Activated effector memory CD4-positive, alpha-beta T cell treated with Interleukin-2 at 50 U/mL for 16 hours (primary cell): Measurements from ENCODE around the gene ARHGAP6.
"Not testable (repeated sequence)": the region's sequence is repeated elsewhere in the genome, so short reads cannot be mapped to it uniquely, and the experiment has no call there.

Experiments used
- DNase-seq: peaks from one replicate; pipeline ENCODE4 v3.0.0-alpha.2; 2020

Gene ARHGAP6

GRCh38 chrX:11509786-11510185 is 155.9 kb downstream of the ARHGAP6 start:
- DNase-seq = no peak

- no peak for DNase-seq
Observed at GRCh38 chrX:11504234-11504633, 161.5 kb downstream of the ARHGAP6 start.

- DNase-seq = no peak
Observed at GRCh38 chrX:11499076-11500044, 166.4 kb downstream of the ARHGAP6 start.

GRCh38 chrX:11491375-11491774 is 174.3 kb downstream of the ARHGAP6 start:
- DNase-seq = not testable (repeated sequence)

- DNase-seq = no peak
Observed at GRCh38 chrX:11484290-11484689, 181.4 kb downstream of the ARHGAP6 start.

- DNase-seq = no peak
Observed at GRCh38 chrX:11481035-11481434, 184.7 kb downstream of the ARHGAP6 start.

- no peak for DNase-seq
Observed at GRCh38 chrX:11480626-11481025, 185.1 kb downstream of the ARHGAP6 start.

GRCh38 chrX:11478911-11479310 is 186.8 kb downstream of the ARHGAP6 start:
- DNase-seq = no peak

- DNase-seq = no peak
Observed at GRCh38 chrX:11478026-11478425, 187.7 kb downstream of the ARHGAP6 start.

- DNase-seq = no peak
Observed at GRCh38 chrX:11474576-11474975, 191.1 kb downstream of the ARHGAP6 start.

- DNase-seq = no peak
Observed at GRCh38 chrX:11474021-11474420, 191.7 kb downstream of the ARHGAP6 start.

GRCh38 chrX:11472879-11473278 is 192.8 kb downstream of the ARHGAP6 start:
- no peak for DNase-seq

GRCh38 chrX:11472381-11472780 is 193.3 kb downstream of the ARHGAP6 start:
- DNase-seq = no peak

GRCh38 chrX:11470250-11470974 is 195.3 kb downstream of the ARHGAP6 start:
- DNase-seq = no peak

- no peak for DNase-seq
Observed at GRCh38 chrX:11465648-11466411, 199.9 kb downstream of the ARHGAP6 start.

- no peak for DNase-seq
Observed at GRCh38 chrX:11464836-11465463, 200.8 kb downstream of the ARHGAP6 start.

- no peak for DNase-seq
Observed at GRCh38 chrX:11464380-11464779, 201.3 kb downstream of the ARHGAP6 start.

- no peak for DNase-seq
Observed at GRCh38 chrX:11462648-11463047, 203.1 kb downstream of the ARHGAP6 start.

GRCh38 chrX:11462136-11462535 is 203.6 kb downstream of the ARHGAP6 start:
- no peak for DNase-seq

GRCh38 chrX:11461201-11462001 is 204.3 kb downstream of the ARHGAP6 start:
- no peak for DNase-seq

GRCh38 chrX:11460347-11460746 is 205.4 kb downstream of the ARHGAP6 start:
- DNase-seq = no peak

GRCh38 chrX:11458170-11458569 is 207.6 kb downstream of the ARHGAP6 start:
- DNase-seq = no peak
